AG09319 (cell line): ENCODE results near the gene HPX.

Experiments
- DNase-seq: peaks from one replicate; pipeline ENCODE4 v3.0.0-alpha.2; 2010; ENCODE audit warnings: low read depth; ENCODE audit errors: extremely low read depth
- CTCF ChIP-seq: IDR thresholded peaks from 2 replicates; pipeline ENCODE4 v1.5.1; 2011; ENCODE audit warnings: low read depth, mild to moderate bottlenecking, inconsistent platforms, low read length, moderate library complexity

The HPX gene

GRCh38 chr11:6414874-6415328 is 25.9 kb downstream of the HPX start:
- TF ChIP-seq CTCF = no peak
- DNase-seq = no peak

- DNase-seq = no peak
- no peak for TF ChIP-seq CTCF
These were observed 27.0 kb downstream of the HPX start for GRCh38 chr11:6413791-6414201.

GRCh38 chr11:6411594-6412031 is 29.2 kb downstream of the HPX start:
- DNase-seq = no peak
- TF ChIP-seq CTCF = no peak

GRCh38 chr11:6410695-6411430 is 29.9 kb downstream of the HPX start:
- no peak for DNase-seq
- no peak for TF ChIP-seq CTCF

- no peak for DNase-seq
- TF ChIP-seq CTCF = no peak
These were observed 34.4 kb downstream of the HPX start for GRCh38 chr11:6406370-6406769.

- DNase-seq = no peak
- TF ChIP-seq CTCF = no peak
These were observed 34.9 kb downstream of the HPX start for GRCh38 chr11:6405846-6406245.

GRCh38 chr11:6405052-6405667 is 35.6 kb downstream of the HPX start:
- TF ChIP-seq CTCF = no peak
- no peak for DNase-seq
